Measurements from ENCODE around the gene CCDC83.
"Not testable (repeated sequence)": the region's sequence is repeated elsewhere in the genome, so short reads cannot be mapped to it uniquely, and the experiment has no call there.

The CCDC83 gene

DNA sequence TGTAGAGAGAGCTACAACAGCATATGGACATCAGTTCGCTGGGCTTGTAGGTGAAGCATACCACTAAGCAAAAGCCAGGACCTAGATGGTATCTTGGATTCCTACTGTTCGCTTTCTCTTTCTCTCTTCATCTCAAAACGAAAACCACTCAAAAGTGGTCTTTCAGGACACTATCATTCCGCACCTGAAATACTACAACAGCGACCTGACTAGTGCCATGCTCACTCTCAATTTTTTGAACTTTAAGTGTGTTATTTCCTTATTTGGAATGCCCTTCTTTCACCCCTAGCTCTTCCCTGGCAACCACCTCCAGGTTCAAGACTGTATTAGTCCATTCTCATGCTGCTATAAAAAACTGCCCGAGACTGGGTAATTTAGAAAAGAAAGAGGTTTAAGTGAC is 59.2 kb downstream of the CCDC83 start:
- no peak overlapping the region for H3K4me3 ChIP-seq (ENCODE audit: control insufficient read depth, low read depth, low read length)
- no peak for TF ChIP-seq CTCF (conservative IDR thresholded peaks at IDR 0.05; ENCODE audit: control insufficient read depth, insufficient read depth, low read depth, low read length)
- DNase-seq (ENCODE audit: low read depth), result no peak

- H3K4me3 ChIP-seq (ENCODE audit: control insufficient read depth, low read depth, low read length), result no peak overlapping the region
- TF ChIP-seq CTCF (conservative IDR thresholded peaks at IDR 0.05; ENCODE audit: control insufficient read depth, insufficient read depth, low read depth, low read length), result no peak
Observed at GRCh38 chr11:85918910-85919794, 64.0 kb downstream of the CCDC83 start.

GRCh38 chr11:85922367-85922766 is 67.2 kb downstream of the CCDC83 start:
- no peak overlapping the region for H3K4me3 ChIP-seq (ENCODE audit: control insufficient read depth, low read depth, low read length)
- no peak for DNase-seq (ENCODE audit: low read depth)
- TF ChIP-seq CTCF (conservative IDR thresholded peaks at IDR 0.05; ENCODE audit: control insufficient read depth, insufficient read depth, low read depth, low read length), result no peak

More at GRCh38 chr11:85918910-85919794, 64.0 kb downstream of the CCDC83 start:
- peak; percentile 28 for DNase-seq (ENCODE audit: low read depth)

DNA sequence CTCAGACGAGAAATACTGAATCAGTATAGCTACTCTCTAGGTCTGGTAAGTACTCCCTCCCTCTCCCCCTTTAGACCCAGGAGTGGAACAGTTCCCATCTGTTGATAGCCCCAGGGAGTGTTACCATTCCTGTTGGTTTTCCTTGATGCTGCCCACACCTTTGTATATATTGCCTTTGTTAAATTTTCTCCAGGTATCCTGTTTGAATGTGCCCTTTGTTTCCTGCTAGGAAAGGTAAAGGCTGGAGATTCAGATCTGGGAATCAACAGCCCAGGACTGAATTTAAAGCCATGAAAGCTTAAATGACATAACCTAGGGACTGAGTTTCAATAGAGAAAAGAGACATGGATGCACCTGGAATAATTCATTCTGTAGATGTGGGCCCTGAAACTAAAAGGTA is 68.3 kb downstream of the CCDC83 start:
- no peak for DNase-seq (ENCODE audit: low read depth)
- H3K4me3 ChIP-seq (ENCODE audit: control insufficient read depth, low read depth, low read length), result no peak overlapping the region
- no peak for TF ChIP-seq CTCF (conservative IDR thresholded peaks at IDR 0.05; ENCODE audit: control insufficient read depth, insufficient read depth, low read depth, low read length)

DNA sequence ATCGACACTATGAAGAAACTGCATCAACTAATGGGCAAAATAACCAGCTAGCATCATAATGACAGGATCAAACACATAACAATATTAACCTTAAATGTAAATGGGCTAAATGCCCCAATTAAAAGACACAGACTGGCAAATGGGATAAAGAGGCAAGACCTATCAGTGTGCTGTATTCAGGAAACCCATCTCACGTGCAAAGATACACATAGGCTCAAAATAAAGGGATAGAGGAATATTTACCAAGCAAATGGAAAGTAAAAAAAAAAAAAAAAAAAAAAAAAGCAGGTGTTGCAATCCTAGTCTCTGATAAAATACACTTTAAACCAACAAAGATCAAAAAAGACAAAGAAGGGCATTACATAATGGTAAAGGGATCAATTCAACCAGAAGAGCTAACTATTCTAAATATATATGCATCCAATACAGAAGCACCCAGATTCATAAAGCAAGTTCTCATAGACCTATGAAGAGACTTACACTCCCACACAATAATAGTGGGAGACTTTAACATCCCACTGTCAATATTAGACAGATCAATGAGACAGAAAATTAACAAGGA is 71.6 kb downstream of the CCDC83 start:
- DNase-seq (ENCODE audit: low read depth); H3K4me3 ChIP-seq (ENCODE audit: control insufficient read depth, low read depth, low read length): not testable (repeated sequence)

- TF ChIP-seq CTCF (conservative IDR thresholded peaks at IDR 0.05; ENCODE audit: control insufficient read depth, insufficient read depth, low read depth, low read length), result no peak
- DNase-seq (ENCODE audit: low read depth), result no peak
- no peak overlapping the region for H3K4me3 ChIP-seq (ENCODE audit: control insufficient read depth, low read depth, low read length)
Observed at GRCh38 chr11:85930879-85931366, 75.7 kb downstream of the CCDC83 start.

GRCh38 chr11:85934596-85935169 is 79.5 kb downstream of the CCDC83 start:
- peak; percentile 25 for DNase-seq (ENCODE audit: low read depth)
- TF ChIP-seq CTCF (conservative IDR thresholded peaks at IDR 0.05; ENCODE audit: control insufficient read depth, insufficient read depth, low read depth, low read length), result no peak
- H3K4me3 ChIP-seq (ENCODE audit: control insufficient read depth, low read depth, low read length), result peak overlapping the region; percentile 19
